ENCODE data around the gene THOC7. TPM values are rescaled to one million over a fixed set of nuclear protein-coding genes. Genes with fewer than 3 reads are reported as not detected.
A peak's percentile ranks its signal among the peaks of the same experiment; 100 is the strongest.

Gene THOC7
- total RNA-seq, 1 donor from 2014 or later: 52.6 TPM

GRCh38 chr3:63862804-63863149, 828 bp downstream of the THOC7 start:
- TF ChIP-seq CTCF (IDR thresholded peaks at IDR 0.05; ENCODE audit: unreplicated experiment): no peak
- H3K4me3 Mint-ChIP-seq (ENCODE audit: low read depth): peak overlapping the region; percentile 94
- peaks cover 8% of the 10 kb centered on the region for H3K36me3 Mint-ChIP-seq (ENCODE audit: insufficient read depth)
- H3K9me3 Mint-ChIP-seq (ENCODE audit: low read depth): no peaks in the 10 kb centered on the region
- no peak for DNase-seq (ENCODE audit: low spot score, unreplicated experiment)
- H3K4me1 Mint-ChIP-seq (ENCODE audit: low read depth): peaks cover 32% of the 10 kb centered on the region
- H3K27me3 Mint-ChIP-seq: no peaks in the 10 kb centered on the region
- peak overlapping the region; percentile 98 for H3K27ac Mint-ChIP-seq

GRCh38 chr3:63861306-63861705, 2.3 kb downstream of the THOC7 start:
- Mint-ChIP-seq H3K27me3 (no peaks in the 10 kb centered on the region), H3K27ac (no peak overlapping the region), H3K36me3 (ENCODE audit: insufficient read depth) (peaks cover 4% of the 10 kb centered on the region), H3K4me3 (ENCODE audit: low read depth) (no peak overlapping the region), H3K9me3 (ENCODE audit: low read depth) (no peaks in the 10 kb centered on the region), H3K4me1 (ENCODE audit: low read depth) (peaks cover 32% of the 10 kb centered on the region)
- TF ChIP-seq CTCF (IDR thresholded peaks at IDR 0.05; ENCODE audit: unreplicated experiment): no peak
- DNase-seq (ENCODE audit: low spot score, unreplicated experiment): no peak

- no peak overlapping the region for H3K4me3 Mint-ChIP-seq (ENCODE audit: low read depth)
- no peaks in the 10 kb centered on the region for H3K9me3 Mint-ChIP-seq (ENCODE audit: low read depth)
- no peak overlapping the region for H3K27ac Mint-ChIP-seq
- no peaks in the 10 kb centered on the region for H3K27me3 Mint-ChIP-seq
- H3K36me3 Mint-ChIP-seq (ENCODE audit: insufficient read depth): peaks cover 3% of the 10 kb centered on the region
- no peak for TF ChIP-seq CTCF (IDR thresholded peaks at IDR 0.05; ENCODE audit: unreplicated experiment)
- peaks cover 32% of the 10 kb centered on the region for H3K4me1 Mint-ChIP-seq (ENCODE audit: low read depth)
- no peak for DNase-seq (ENCODE audit: low spot score, unreplicated experiment)
These were observed 2.8 kb downstream of the THOC7 start for GRCh38 chr3:63860776-63861175.

- no peak overlapping the region for H3K27ac Mint-ChIP-seq
- H3K4me3 Mint-ChIP-seq (ENCODE audit: low read depth): no peak overlapping the region
- DNase-seq (ENCODE audit: low spot score, unreplicated experiment): no peak
- peaks cover 4% of the 10 kb centered on the region for H3K36me3 Mint-ChIP-seq (ENCODE audit: insufficient read depth)
- H3K4me1 Mint-ChIP-seq (ENCODE audit: low read depth): peaks cover 18% of the 10 kb centered on the region
- H3K9me3 Mint-ChIP-seq (ENCODE audit: low read depth): no peaks in the 10 kb centered on the region
- TF ChIP-seq CTCF (IDR thresholded peaks at IDR 0.05; ENCODE audit: unreplicated experiment): no peak
- H3K27me3 Mint-ChIP-seq: no peaks in the 10 kb centered on the region
These were observed 6.3 kb downstream of the THOC7 start for GRCh38 chr3:63857311-63857710.

GRCh38 chr3:63855333-63855940, 8.2 kb downstream of the THOC7 start:
- H3K4me3 Mint-ChIP-seq (ENCODE audit: low read depth): no peak overlapping the region
- no peak overlapping the region for H3K27ac Mint-ChIP-seq
- H3K9me3 Mint-ChIP-seq (ENCODE audit: low read depth): no peaks in the 10 kb centered on the region
- DNase-seq (ENCODE audit: low spot score, unreplicated experiment): no peak
- no peaks in the 10 kb centered on the region for H3K27me3 Mint-ChIP-seq
- no peak for TF ChIP-seq CTCF (IDR thresholded peaks at IDR 0.05; ENCODE audit: unreplicated experiment)
- H3K36me3 Mint-ChIP-seq (ENCODE audit: insufficient read depth): peaks cover 9% of the 10 kb centered on the region
- H3K4me1 Mint-ChIP-seq (ENCODE audit: low read depth): peaks cover 11% of the 10 kb centered on the region
